MM.1S (cell line): ENCODE measurements around the gene FOXP1.

Experiments
- DNase-seq: peaks from one replicate; pipeline ENCODE4 v3.0.0-alpha.2; 2015
- H2AFZ ChIP-seq: fragments of 300-600 bp; sonication (generic); 2 replicates; pipeline ENCODE4 v1.6.0; 2016; ENCODE audit warnings: antibody characterized with exemption, low read length
- H3F3A ChIP-seq: fragments of 300-600 bp; sonication (generic); 2 replicates; pipeline ENCODE4 v1.6.1; 2016; ENCODE audit warnings: mild to moderate bottlenecking, antibody characterized with exemption, low read length, moderate library complexity, mixed read lengths; ENCODE audit not compliant: insufficient read depth
- H3K27ac ChIP-seq: fragments of 300-600 bp; sonication (generic); 2 replicates; pipeline ENCODE4 v1.5.1; 2016; ENCODE audit warnings: mild to moderate bottlenecking, low read length
- H3K27me3 ChIP-seq: fragments of 300-600 bp; sonication (generic); replicated peaks from 2 replicates; pipeline ENCODE4 v1.6.0; 2016; ENCODE audit warnings: low read length; ENCODE audit not compliant: insufficient read depth
- H3K36me3 ChIP-seq: fragments of 300-600 bp; sonication (generic); replicated peaks from 2 replicates; pipeline ENCODE4 v1.6.1; 2016; ENCODE audit warnings: mild to moderate bottlenecking, low read length, mixed read lengths; ENCODE audit not compliant: insufficient read depth
- H3K4me1 ChIP-seq: fragments of 300-600 bp; sonication (generic); 2 replicates; pipeline ENCODE4 v1.6.1; 2016; ENCODE audit warnings: low read length, mixed read lengths
- H3K4me2 ChIP-seq: fragments of 300-600 bp; sonication (generic); 2 replicates; pipeline ENCODE4 v1.6.0; 2016; ENCODE audit warnings: low read depth, low read length
- H3K4me3 ChIP-seq: fragments of 300-600 bp; sonication (generic); 2 replicates; pipeline ENCODE4 v1.5.1; 2016; ENCODE audit warnings: low read length, mixed read lengths
- H3K79me2 ChIP-seq: fragments of 300-600 bp; sonication (generic); 2 replicates; pipeline ENCODE4 v1.6.1; 2016; ENCODE audit warnings: mixed run types, low read length, mixed read lengths
- H3K9ac ChIP-seq: fragments of 300-600 bp; sonication (generic); 2 replicates; pipeline ENCODE4 v1.6.1; 2016; ENCODE audit warnings: low read length, mixed read lengths
- H3K9me2 ChIP-seq: fragments of 300-600 bp; sonication (generic); replicated peaks from 2 replicates; pipeline ENCODE4 v1.6.1; 2016; ENCODE audit warnings: mild to moderate bottlenecking, low read length, mixed read lengths; ENCODE audit not compliant: insufficient read depth
- H3K9me3 ChIP-seq: fragments of 300-600 bp; sonication (generic); replicated peaks from 2 replicates; pipeline ENCODE4 v1.6.1; 2016; ENCODE audit warnings: mild to moderate bottlenecking, low read length, mixed read lengths; ENCODE audit not compliant: insufficient read depth
- H4K20me1 ChIP-seq: fragments of 300-600 bp; sonication (generic); 2 replicates; pipeline ENCODE4 v1.6.1; 2016; ENCODE audit warnings: mild to moderate bottlenecking, low read length, moderate library complexity, mixed read lengths; ENCODE audit not compliant: insufficient read depth
- CTCF ChIP-seq: fragments of 300-600 bp; sonication (generic); IDR thresholded peaks from 2 replicates; pipeline ENCODE4 v1.5.1; 2016; ENCODE audit warnings: antibody characterized with exemption, low read length, mixed read lengths
- EZH2 ChIP-seq: fragments of 300-600 bp; sonication (generic); optimal IDR thresholded peaks from 2 replicates; pipeline ENCODE3; 2017; ENCODE audit warnings: low read depth, mild to moderate bottlenecking, antibody characterized with exemption, low read length, mixed read lengths
- EZH2phosphoT487 ChIP-seq: fragments of 300-600 bp; sonication (generic); IDR thresholded peaks from 2 replicates; pipeline ENCODE4 v1.6.1; 2018; ENCODE audit warnings: antibody characterized with exemption, low read length

FOXP1 gene

GRCh38 chr3:71054312-71054711 is 529.2 kb downstream of the FOXP1 start:
- Histone ChIP-seq H2AFZ (no peak overlapping the region), H3K27ac (no peak overlapping the region), H4K20me1 (no peaks in the 10 kb centered on the region), H3F3A (no peaks in the 10 kb centered on the region), H3K36me3 (no peaks in the 10 kb centered on the region), H3K4me1 (0 out of 2 replicates have a peak, but pooled peaks cover 4% of the 10 kb centered on the region), H3K79me2 (peaks cover 66% of the 10 kb centered on the region), H3K4me3 (no peak overlapping the region), H3K9me2 (no peaks in the 10 kb centered on the region), H3K9me3 (no peaks in the 10 kb centered on the region), H3K27me3 (no peaks in the 10 kb centered on the region), H3K4me2 (no peak overlapping the region), H3K9ac (no peak overlapping the region)
- DNase-seq = no peak
- TF ChIP-seq CTCF (no peak), EZH2 (no peak), EZH2phosphoT487 (no peak)

- no peaks in the 10 kb centered on the region for H3K9me3 ChIP-seq
- H3K9ac ChIP-seq = no peak overlapping the region
These were observed 530.0 kb downstream of the FOXP1 start for GRCh38 chr3:71053495-71053894.

GRCh38 chr3:71052716-71053115 is 530.8 kb downstream of the FOXP1 start:
- H2AFZ ChIP-seq = no peak overlapping the region
- H3K9ac ChIP-seq = no peak overlapping the region
- H4K20me1 ChIP-seq = no peaks in the 10 kb centered on the region
- DNase-seq = no peak
- H3K4me3 ChIP-seq = no peak overlapping the region
- H3K9me2 ChIP-seq = no peaks in the 10 kb centered on the region
- H3F3A ChIP-seq = no peaks in the 10 kb centered on the region
- H3K9me3 ChIP-seq = no peaks in the 10 kb centered on the region
- no peaks in the 10 kb centered on the region for H3K36me3 ChIP-seq
- TF ChIP-seq EZH2 (no peak), EZH2phosphoT487 (no peak), CTCF (no peak)
- no peak overlapping the region for H3K27ac ChIP-seq
- no peak overlapping the region for H3K4me2 ChIP-seq
- H3K27me3 ChIP-seq = no peaks in the 10 kb centered on the region
- H3K4me1 ChIP-seq = 0 out of 2 replicates have a peak, but pooled peaks cover 3% of the 10 kb centered on the region
- peaks cover 54% of the 10 kb centered on the region for H3K79me2 ChIP-seq

More at GRCh38 chr3:71053495-71053894, 530.0 kb downstream of the FOXP1 start:
- DNase-seq = no peak
- Histone ChIP-seq H3K79me2 (peaks cover 61% of the 10 kb centered on the region), H3K4me1 (0 out of 2 replicates have a peak, but pooled peaks cover 4% of the 10 kb centered on the region), H4K20me1 (no peaks in the 10 kb centered on the region), H3K4me2 (no peak overlapping the region), H2AFZ (no peak overlapping the region), H3K27ac (no peak overlapping the region), H3F3A (no peaks in the 10 kb centered on the region), H3K4me3 (no peak overlapping the region), H3K27me3 (no peaks in the 10 kb centered on the region), H3K9me2 (no peaks in the 10 kb centered on the region), H3K36me3 (no peaks in the 10 kb centered on the region)
- TF ChIP-seq EZH2 (no peak), CTCF (no peak), EZH2phosphoT487 (no peak)
